Naive B cell (primary cell): ENCODE data around the gene PLD5. TPM values are rescaled to one million over a fixed set of nuclear protein-coding genes. Genes with fewer than 3 reads are reported as not detected.
"Not testable (repeated sequence)": the region's sequence is repeated elsewhere in the genome, so short reads cannot be mapped to it uniquely, and the experiment has no call there.

Experiments used
- ATAC-seq, 2 donors: fragments of 150-1000 bp; cut with Tn5 transposase; 2 replicates each; pipeline ENCODE4 v1.10.0; 2021; ENCODE audit warnings: low read depth in 2 of 2, mild to moderate bottlenecking in 2 of 2, moderate library complexity in 2 of 2
- DNase-seq: peaks from one replicate; pipeline ENCODE4 v3.0.0; 2022
- H3K27ac Mint-ChIP-seq, 6 donors: one replicate each; pipeline ENCODE4 v1.8.0; 2020 to 2022; ENCODE audit warnings: mild to moderate bottlenecking in 6 of 6, mixed read lengths in 6 of 6, moderate library complexity in 5 of 6, inconsistent platforms in 2 of 6
- H3K27me3 Mint-ChIP-seq, 3 donors: one replicate each; pipeline ENCODE4 v1.8.0; 2021 to 2022; ENCODE audit warnings: mixed read lengths in 3 of 3, mild to moderate bottlenecking in 1 of 3
- H3K36me3 Mint-ChIP-seq, 2 donors: one replicate each; pipeline ENCODE4 v1.8.0; 2020 to 2022; ENCODE audit warnings: mixed read lengths in 2 of 2, inconsistent platforms in 1 of 2, mild to moderate bottlenecking in 1 of 2
- H3K4me1 Mint-ChIP-seq, 3 donors: one replicate each; pipeline ENCODE4 v1.8.0; 2020 to 2022; ENCODE audit warnings: mixed read lengths in 3 of 3, inconsistent platforms in 1 of 3, mild to moderate bottlenecking in 1 of 3, moderate library complexity in 1 of 3
- H3K4me3 Mint-ChIP-seq, 8 donors: one replicate each; pipeline ENCODE4 v1.8.0; 2020 to 2022; ENCODE audit warnings: mild to moderate bottlenecking in 8 of 8, mixed read lengths in 8 of 8, moderate library complexity in 8 of 8, inconsistent platforms in 2 of 8
- H3K9me3 Mint-ChIP-seq, 7 donors: one replicate each; pipeline ENCODE4 v1.8.0; 2020 to 2022; ENCODE audit warnings: mixed read lengths in 7 of 7, mild to moderate bottlenecking in 5 of 7, inconsistent platforms in 2 of 7, moderate library complexity in 1 of 7
- polyA plus RNA-seq, 6 donors: library from polyadenylated mRNA; unstranded; fragments of 300-500 nt; fragmentation: Illumina TruSeq; gene quantifications; one replicate each; pipeline ENCODE4 v1.2.3, GENCODE V29; 2021; ENCODE audit warnings: low read depth in 6 of 6

The PLD5 gene
- polyA plus RNA-seq, 6 donors from 2014 or later, result 0.08 to 1.1 (median 0.33) TPM

DNA sequence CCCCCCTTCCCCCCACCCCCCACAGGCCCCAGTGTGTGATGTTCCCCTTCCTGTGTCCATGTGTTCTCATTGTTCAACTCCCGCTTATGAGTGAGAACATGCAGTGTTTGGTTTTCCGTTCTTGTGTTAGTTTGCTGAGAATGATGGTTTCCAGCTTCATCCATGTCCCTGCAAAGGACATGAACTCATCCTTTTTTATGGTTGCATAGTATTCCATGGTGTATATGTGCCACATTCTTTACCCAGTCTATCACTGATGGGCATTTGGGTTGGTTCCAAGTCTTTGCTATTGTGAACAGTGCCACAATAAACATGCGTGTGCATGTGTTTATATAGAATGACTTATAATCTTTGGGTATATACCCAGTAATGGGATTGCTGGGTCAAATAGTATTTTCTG is 466.3 kb downstream of the PLD5 start:
- not testable (repeated sequence) for DNase-seq, H3K27ac Mint-ChIP-seq, H3K9me3 Mint-ChIP-seq, H3K36me3 Mint-ChIP-seq, H3K4me3 Mint-ChIP-seq, ATAC-seq, H3K4me1 Mint-ChIP-seq, H3K27me3 Mint-ChIP-seq

DNA sequence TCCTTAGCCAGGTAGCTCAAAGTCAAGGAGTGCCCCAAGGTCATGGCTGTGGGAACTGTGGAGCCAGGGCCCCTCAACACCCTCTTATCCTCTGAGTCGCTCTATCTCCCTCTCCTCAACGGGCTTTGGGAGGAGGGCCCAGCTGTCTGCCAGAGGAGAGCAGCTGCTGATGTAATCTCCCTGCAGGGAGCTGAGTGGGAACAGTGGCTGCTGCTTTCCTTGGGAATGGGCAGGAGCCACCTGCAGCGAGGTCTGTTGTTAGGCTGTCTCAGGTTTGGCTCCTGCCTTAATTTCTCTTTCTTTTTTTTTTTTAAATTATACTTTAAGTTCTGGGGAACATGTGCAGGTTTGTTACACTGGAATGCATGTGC is 466.8 kb downstream of the PLD5 start:
- H3K27ac Mint-ChIP-seq, result no peak overlapping the region
- no peak for DNase-seq
- H3K36me3 Mint-ChIP-seq, result no peaks in the 10 kb centered on the region
- H3K27me3 Mint-ChIP-seq, result peaks cover 0 to 8% (median 6%) of the 10 kb centered on the region in 3 donors
- no peak overlapping the region for H3K4me3 Mint-ChIP-seq
- H3K9me3 Mint-ChIP-seq, result peaks cover 0 to 2% (median 0%) of the 10 kb centered on the region in 7 donors
- ATAC-seq, result no peak
- no peaks in the 10 kb centered on the region for H3K4me1 Mint-ChIP-seq

GRCh38 chr1:242056988-242057744 is 467.3 kb downstream of the PLD5 start:
- no peaks in the 10 kb centered on the region for H3K36me3 Mint-ChIP-seq
- H3K4me3 Mint-ChIP-seq, result no peak overlapping the region
- DNase-seq (no peak), ATAC-seq (no peak)
- no peak overlapping the region for H3K27ac Mint-ChIP-seq
- peaks cover 0 to 3% (median 0%) of the 10 kb centered on the region in 7 donors for H3K9me3 Mint-ChIP-seq
- peaks cover 0 to 8% (median 6%) of the 10 kb centered on the region in 3 donors for H3K27me3 Mint-ChIP-seq
- H3K4me1 Mint-ChIP-seq, result no peaks in the 10 kb centered on the region

- Mint-ChIP-seq H3K4me1 (no peaks in the 10 kb centered on the region), H3K9me3 (peaks cover 0 to 3% (median 2%) of the 10 kb centered on the region in 7 donors), H3K4me3 (no peak overlapping the region), H3K27me3 (peaks cover 0 to 8% (median 6%) of the 10 kb centered on the region in 3 donors), H3K27ac (no peak overlapping the region), H3K36me3 (no peaks in the 10 kb centered on the region)
- DNase-seq (no peak), ATAC-seq (no peak)
These were observed 468.7 kb downstream of the PLD5 start for GRCh38 chr1:242055749-242056320.

- ATAC-seq (no peak), DNase-seq (no peak)
- Mint-ChIP-seq H3K27ac (no peak overlapping the region), H3K36me3 (no peaks in the 10 kb centered on the region), H3K4me1 (no peaks in the 10 kb centered on the region), H3K27me3 (peaks cover 3 to 9% (median 8%) of the 10 kb centered on the region in 3 donors), H3K9me3 (peaks cover 0 to 18% (median 6%) of the 10 kb centered on the region in 7 donors), H3K4me3 (no peak overlapping the region)
These were observed 481.3 kb downstream of the PLD5 start for GRCh38 chr1:242043165-242043564.

GRCh38 chr1:242034392-242034791 is 490.1 kb downstream of the PLD5 start:
- Mint-ChIP-seq H3K27me3 (peaks cover 23 to 35% (median 31%) of the 10 kb centered on the region in 3 donors), H3K9me3 (peaks cover 0 to 8% (median 2%) of the 10 kb centered on the region in 7 donors), H3K4me1 (no peaks in the 10 kb centered on the region), H3K27ac (no peak overlapping the region), H3K36me3 (no peaks in the 10 kb centered on the region), H3K4me3 (no peak overlapping the region)
- ATAC-seq (no peak), DNase-seq (no peak)

DNA sequence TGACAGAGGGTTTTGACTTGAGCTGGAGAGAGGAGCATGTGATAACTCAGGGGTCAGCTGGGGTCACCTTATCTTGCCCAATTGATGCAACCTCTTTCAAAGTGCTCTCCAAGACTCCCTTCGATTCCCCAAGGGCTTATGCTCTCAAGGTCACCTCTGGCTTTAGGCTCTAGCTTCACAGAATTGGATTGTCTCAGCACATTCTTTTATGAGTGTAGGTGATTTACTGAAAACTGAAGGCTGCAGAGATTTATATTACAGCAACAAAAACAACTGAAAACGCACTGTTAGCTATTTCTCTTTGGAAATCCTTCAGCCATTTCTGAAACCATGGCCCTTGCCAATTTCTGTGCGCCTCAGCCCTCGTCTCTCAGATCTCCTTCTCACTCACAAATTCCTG is 491.1 kb downstream of the PLD5 start:
- H3K36me3 Mint-ChIP-seq, result no peaks in the 10 kb centered on the region
- peak overlapping the region in 1 of 6 donors; percentile 38 for H3K27ac Mint-ChIP-seq
- H3K9me3 Mint-ChIP-seq, result peaks cover 0 to 8% (median 2%) of the 10 kb centered on the region in 7 donors
- H3K4me1 Mint-ChIP-seq, result no peaks in the 10 kb centered on the region
- H3K4me3 Mint-ChIP-seq, result no peak overlapping the region
- H3K27me3 Mint-ChIP-seq, result peaks cover 20 to 28% (median 25%) of the 10 kb centered on the region in 3 donors
- ATAC-seq (no peak), DNase-seq (no peak)
